Ishikawa (cell line): ENCODE data around the gene RIMBP3C.

ENCODE experiments used
- CEBPB ChIP-seq: IDR thresholded peaks from 2 replicates; pipeline ENCODE4 v1.6.1; 2012
- CREB1 ChIP-seq: IDR thresholded peaks from 2 replicates; pipeline ENCODE4 v1.6.1; 2012; ENCODE audit warnings: low read depth
- EGR1 ChIP-seq: IDR thresholded peaks from 2 replicates; pipeline ENCODE4 v1.6.1; 2012
- EP300 ChIP-seq: IDR thresholded peaks from 2 replicates; pipeline ENCODE4 v1.6.1; 2012; ENCODE audit warnings: borderline replicate concordance
- NFIC ChIP-seq: IDR thresholded peaks from 2 replicates; pipeline ENCODE4 v1.6.1; 2012
- RAD21 ChIP-seq: IDR thresholded peaks from 2 replicates; pipeline ENCODE4 v1.6.1; 2012; ENCODE audit warnings: low read depth
- REST ChIP-seq: IDR thresholded peaks from 2 replicates; pipeline ENCODE4 v1.6.1; 2012; ENCODE audit warnings: low read depth, mild to moderate bottlenecking
- TAF1 ChIP-seq: IDR thresholded peaks from 2 replicates; pipeline ENCODE4 v1.6.1; 2012; ENCODE audit warnings: low read depth, mild to moderate bottlenecking
- TCF12 ChIP-seq: IDR thresholded peaks from 2 replicates; pipeline ENCODE4 v1.6.1; 2012; ENCODE audit warnings: low read depth
- TEAD4 ChIP-seq: IDR thresholded peaks from 2 replicates; pipeline ENCODE4 v1.6.1; 2012
- USF1 ChIP-seq: IDR thresholded peaks from 2 replicates; pipeline ENCODE4 v1.6.1; 2012
- YY1 ChIP-seq: IDR thresholded peaks from 2 replicates; pipeline ENCODE4 v1.6.1; 2012; ENCODE audit warnings: low read depth
- ZBTB7A ChIP-seq: IDR thresholded peaks from 2 replicates; pipeline ENCODE4 v1.6.1; 2012; ENCODE audit warnings: low read depth
- TF ChIP-seq, protein P1 (sequence below): IDR thresholded peaks from 2 replicates; pipeline ENCODE4 v1.6.1; 2012

The RIMBP3C gene

GRCh38 chr22:21587803-21588611, 36.7 kb upstream of the RIMBP3C start:
- TF ChIP-seq TEAD4 (no peak), NFIC (no peak), YY1 (no peak), TCF12 (no peak)
- TF ChIP-seq, protein P1, sequence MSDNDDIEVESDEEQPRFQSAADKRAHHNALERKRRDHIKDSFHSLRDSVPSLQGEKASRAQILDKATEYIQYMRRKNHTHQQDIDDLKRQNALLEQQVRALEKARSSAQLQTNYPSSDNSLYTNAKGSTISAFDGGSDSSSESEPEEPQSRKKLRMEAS: no peak

- no peak for TF ChIP-seq EGR1
- TF ChIP-seq, protein P1: no peak
- no peak for TF ChIP-seq YY1
- no peak for TF ChIP-seq USF1
- no peak for TF ChIP-seq NFIC
- no peak for TF ChIP-seq REST
- no peak for TF ChIP-seq CEBPB
- no peak for TF ChIP-seq RAD21
These were observed 34.1 kb upstream of the RIMBP3C start for GRCh38 chr22:21585389-21585788.

- TF ChIP-seq REST (no peak), EGR1 (no peak), NFIC (no peak), TCF12 (no peak), YY1 (no peak), USF1 (no peak), RAD21 (no peak), EP300 (no peak), ZBTB7A (no peak), CEBPB (no peak), TEAD4 (no peak), CREB1 (no peak), TAF1 (no peak)
These were observed 31.8 kb upstream of the RIMBP3C start for GRCh38 chr22:21582801-21583740.

GRCh38 chr22:21579474-21579851, 28.2 kb upstream of the RIMBP3C start:
- TF ChIP-seq EGR1 (no peak), ZBTB7A (no peak), NFIC (no peak), TEAD4 (no peak), TCF12 (no peak), RAD21 (no peak), CREB1 (no peak)
- TF ChIP-seq, protein P1: no peak

GRCh38 chr22:21573750-21574494, 22.7 kb upstream of the RIMBP3C start:
- no peak for TF ChIP-seq EGR1
- no peak for TF ChIP-seq EP300
- no peak for TF ChIP-seq NFIC
- TF ChIP-seq CREB1: no peak
